ENCODE data around the gene PRDM16. TPM values are rescaled to one million over a fixed set of nuclear protein-coding genes. Genes with fewer than 3 reads are reported as not detected.

PRDM16 gene
- total and polyA plus RNA-seq, 2 of the 13 experiments (the other 11 are each of a cell fraction or from before 2014, with no cell fraction given): 0.15 to 0.81 TPM

DNA sequence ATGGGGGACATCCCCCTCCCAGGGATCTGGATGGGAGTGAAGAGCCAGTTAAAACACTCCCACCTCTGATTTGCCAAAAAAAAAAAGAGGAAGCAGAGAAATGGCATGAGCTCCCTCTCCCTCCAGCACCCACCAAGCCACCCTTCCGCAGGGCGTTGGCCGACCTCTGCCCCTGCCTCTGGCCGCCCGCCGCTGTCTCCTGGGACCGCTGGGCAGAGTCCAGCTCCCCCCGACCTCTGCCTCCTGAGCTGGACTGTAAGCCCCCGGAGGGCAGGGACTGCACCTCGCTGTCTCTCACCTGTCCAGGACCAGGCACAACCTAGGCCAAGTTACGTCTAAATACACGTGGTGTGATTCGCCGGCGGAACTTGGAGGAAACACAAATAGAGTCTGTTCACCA, 174.3 kb downstream of the PRDM16 start:
- H3K27me3 ChIP-seq (ENCODE audit: control insufficient read depth in 1 of 2, insufficient read depth in 2 of 2, low read length in 2 of 2): no peaks in the 10 kb centered on the region
- no peak overlapping the region for H3K4me2 ChIP-seq (ENCODE audit: low read depth, low read length)
- no peak overlapping the region for H3K9ac ChIP-seq (ENCODE audit: insufficient read depth, low read depth, low read length)
- no peaks in the 10 kb centered on the region for H4K20me1 ChIP-seq (ENCODE audit: insufficient read depth, low read length)
- H3K4me1 ChIP-seq (ENCODE audit: insufficient read depth, low read length): peaks cover 44% of the 10 kb centered on the region
- H3K4me3 ChIP-seq (replicated peaks in 1 of 3; ENCODE audit: insufficient read depth in 1 of 3, low read depth in 2 of 3, low read length in 3 of 3): no peak overlapping the region
- DNase-seq (ENCODE audit: low spot score): no peak
- H2AFZ ChIP-seq (ENCODE audit: low read length): no peak overlapping the region
- ATAC-seq: no peak
- 82% methylated on average over 15 of the region's 15 CpGs for WGBS (ENCODE audit: low lambda C conversion rate)
- H3K36me3 ChIP-seq (replicated peaks in 1 of 2; ENCODE audit: control insufficient read depth in 1 of 2, insufficient read depth in 2 of 2, low read length in 2 of 2): no peaks in the 10 kb centered on the region
- H3K27ac ChIP-seq (ENCODE audit: extremely low read length, insufficient read depth, low read length): no peak overlapping the region
- FAIRE-seq: no peak
- no TSS peak for BruUV-seq (replicated peaks)
- POLR2A ChIA-PET: no interaction called here
- no peaks in the 10 kb centered on the region for H3K79me2 ChIP-seq (ENCODE audit: insufficient read depth, low read length)
- in situ Hi-C loops (cut with HindIII; ENCODE audit: extremely low pct_ligation_motif_present, low pct_unique_long_range_greater_than_20kb): no loop called here
- intact Hi-C loops (cut with micrococcal nuclease; ENCODE audit: unreplicated experiment): no loop called here
- CTCF ChIA-PET (ENCODE audit: low intra/inter-chr PET ratio, low total read pairs): no interaction called here
- no peaks in the 10 kb centered on the region for H3K9me3 ChIP-seq (ENCODE audit: low read length)
- TF ChIP-seq ZBTB33 (CRISPR knock-in tag; IDR thresholded peaks at IDR 0.05) (peak; percentile 82), HNF4A (CRISPR knock-in tag; IDR thresholded peaks at IDR 0.05) (peak; percentile 53; the same call in 1 of the 2 replicates), GTF3A (CRISPR knock-in tag; conservative IDR thresholded peaks at IDR 0.05) (no peak), RFXANK (CRISPR knock-in tag; IDR thresholded peaks at IDR 0.05) (no peak), LBX2 (CRISPR knock-in tag; IDR thresholded peaks at IDR 0.05; ENCODE audit: borderline replicate concordance) (no peak), TCF7 (IDR thresholded peaks at IDR 0.05; ENCODE audit: low read depth) (no peak), ZNF772 (CRISPR knock-in tag; IDR thresholded peaks at IDR 0.05) (no peak), ZNF710 (CRISPR knock-in tag; IDR thresholded peaks at IDR 0.05; ENCODE audit: borderline replicate concordance) (no peak), KDM3A (CRISPR knock-in tag; IDR thresholded peaks at IDR 0.05; ENCODE audit: low read depth) (no peak), ZNF773 (CRISPR knock-in tag; IDR thresholded peaks at IDR 0.05; ENCODE audit: borderline replicate concordance) (no peak), RARG (CRISPR knock-in tag; IDR thresholded peaks at IDR 0.05; ENCODE audit: low read depth) (no peak), DPF2 (CRISPR knock-in tag; IDR thresholded peaks at IDR 0.05; ENCODE audit: borderline replicate concordance, low read depth) (no peak), NFE2L2 (IDR thresholded peaks at IDR 0.05; ENCODE audit: low read length) (no peak), ZNF777 (CRISPR knock-in tag; IDR thresholded peaks at IDR 0.05) (no peak), ISL2 (CRISPR knock-in tag; IDR thresholded peaks at IDR 0.05) (no peak)
- TF ChIP-seq, protein P1, sequence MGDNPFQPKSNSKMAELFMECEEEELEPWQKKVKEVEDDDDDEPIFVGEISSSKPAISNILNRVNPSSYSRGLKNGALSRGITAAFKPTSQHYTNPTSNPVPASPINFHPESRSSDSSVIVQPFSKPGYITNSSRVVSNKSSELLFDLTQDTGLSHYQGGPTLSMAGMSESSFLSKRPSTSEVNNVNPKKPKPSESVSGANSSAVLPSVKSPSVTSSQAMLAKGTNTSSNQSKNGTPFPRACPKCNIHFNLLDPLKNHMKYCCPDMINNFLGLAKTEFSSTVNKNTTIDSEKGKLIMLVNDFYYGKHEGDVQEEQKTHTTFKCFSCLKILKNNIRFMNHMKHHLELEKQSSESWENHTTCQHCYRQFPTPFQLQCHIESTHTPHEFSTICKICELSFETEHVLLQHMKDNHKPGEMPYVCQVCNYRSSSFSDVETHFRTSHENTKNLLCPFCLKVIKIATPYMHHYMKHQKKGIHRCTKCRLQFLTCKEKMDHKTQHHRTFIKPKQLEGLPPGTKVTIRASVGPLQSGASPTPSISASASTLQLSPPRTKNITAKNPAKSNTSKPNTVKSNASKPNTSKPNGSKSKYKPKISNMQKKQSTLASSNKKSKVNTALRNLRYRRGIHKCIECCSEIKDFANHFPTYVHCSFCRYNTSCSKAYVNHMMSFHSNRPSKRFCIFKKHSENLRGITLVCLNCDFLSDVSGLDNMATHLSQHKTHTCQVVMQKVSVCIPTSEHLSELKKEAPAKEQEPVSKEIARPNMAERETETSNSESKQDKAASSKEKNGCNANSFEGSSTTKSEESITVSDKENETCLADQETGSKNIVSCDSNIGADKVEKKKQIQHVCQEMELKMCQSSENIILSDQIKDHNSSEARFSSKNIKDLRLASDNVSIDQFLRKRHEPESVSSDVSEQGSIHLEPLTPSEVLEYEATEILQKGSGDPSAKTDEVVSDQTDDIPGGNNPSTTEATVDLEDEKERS (CRISPR knock-in tag; IDR thresholded peaks at IDR 0.05): no peak
- TF ChIP-seq, protein P2, sequence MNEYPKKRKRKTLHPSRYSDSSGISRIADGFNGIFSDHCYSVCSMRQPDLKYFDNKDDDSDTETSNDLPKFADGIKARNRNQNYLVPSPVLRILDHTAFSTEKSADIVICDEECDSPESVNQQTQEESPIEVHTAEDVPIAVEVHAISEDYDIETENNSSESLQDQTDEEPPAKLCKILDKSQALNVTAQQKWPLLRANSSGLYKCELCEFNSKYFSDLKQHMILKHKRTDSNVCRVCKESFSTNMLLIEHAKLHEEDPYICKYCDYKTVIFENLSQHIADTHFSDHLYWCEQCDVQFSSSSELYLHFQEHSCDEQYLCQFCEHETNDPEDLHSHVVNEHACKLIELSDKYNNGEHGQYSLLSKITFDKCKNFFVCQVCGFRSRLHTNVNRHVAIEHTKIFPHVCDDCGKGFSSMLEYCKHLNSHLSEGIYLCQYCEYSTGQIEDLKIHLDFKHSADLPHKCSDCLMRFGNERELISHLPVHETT (CRISPR knock-in tag; conservative IDR thresholded peaks at IDR 0.05): no peak
